HG03039 (cell line): ENCODE results near the gene ZBTB11.
A peak's percentile ranks its signal among the peaks of the same experiment; 100 is the strongest.
"Not testable (repeated sequence)": the region's sequence is repeated elsewhere in the genome, so short reads cannot be mapped to it uniquely, and the experiment has no call there.

ENCODE experiments used
- ATAC-seq: cut with Tn5 transposase; IDR thresholded peaks from one replicate; pipeline ENCODE4 v1.9.1; 2021; ENCODE audit warnings: mild to moderate bottlenecking, moderate library complexity; ENCODE audit not compliant: unreplicated experiment

Gene ZBTB11

GRCh38 chr3:101676765-101677435 lies at the start of gene ZBTB11:
Gene ZBTB11, minus strand, starts transcription at chr3:101677132. Its CDS starts 218 bp downstream, at chr3:101676914.
- ATAC-seq, result peak; percentile 60

GRCh38 chr3:101725890-101726275 lies 49.0 kb upstream of the ZBTB11 start:
- ATAC-seq, result no peak

GRCh38 chr3:101725194-101725889 lies 48.4 kb upstream of the ZBTB11 start:
- ATAC-seq, result peak; percentile 3

GRCh38 chr3:101724329-101725193 lies 47.6 kb upstream of the ZBTB11 start, which contains the start of gene CEP97:
Gene CEP97, plus strand, starts transcription at chr3:101724614. Its CDS starts 63 bp downstream, at chr3:101724677.
- peak; percentile 92 for ATAC-seq

- peak; percentile 31 for ATAC-seq
Observed at GRCh38 chr3:101722394-101723173, 45.7 kb upstream of the ZBTB11 start.

- ATAC-seq, result no peak
Observed at GRCh38 chr3:101720851-101721840, 44.2 kb upstream of the ZBTB11 start.

- no peak for ATAC-seq
Observed at GRCh38 chr3:101719604-101720185, 42.8 kb upstream of the ZBTB11 start.

GRCh38 chr3:101718455-101718854 lies 41.5 kb upstream of the ZBTB11 start:
- no peak for ATAC-seq

GRCh38 chr3:101709126-101709525 lies 32.2 kb upstream of the ZBTB11 start:
- ATAC-seq, result no peak

GRCh38 chr3:101704639-101705038 lies 27.7 kb upstream of the ZBTB11 start:
- not testable (repeated sequence) for ATAC-seq

- no peak for ATAC-seq
Observed at GRCh38 chr3:101703169-101703568, 26.2 kb upstream of the ZBTB11 start.

- ATAC-seq, result no peak
Observed at GRCh38 chr3:101702726-101703125, 25.8 kb upstream of the ZBTB11 start.

GRCh38 chr3:101701696-101702634 lies 25.0 kb upstream of the ZBTB11 start:
- no peak for ATAC-seq

- no peak for ATAC-seq
Observed at GRCh38 chr3:101695779-101696372, 18.9 kb upstream of the ZBTB11 start.

GRCh38 chr3:101694836-101695235 lies 17.9 kb upstream of the ZBTB11 start:
- ATAC-seq, result not testable (repeated sequence)

- ATAC-seq, result peak; percentile 86
Observed at GRCh38 chr3:101693540-101693939, 16.6 kb upstream of the ZBTB11 start.
